Ovary (tissue), 9 donors: ENCODE measurements around the gene DSCAM. TPM values are rescaled to one million over a fixed set of nuclear protein-coding genes. Genes with fewer than 3 reads are reported as not detected.

ENCODE experiments used
- DNase-seq, 5 donors: peaks; one replicate each; pipeline ENCODE4 v3.0.0-alpha.2; 2019 to 2020
- H3K27ac ChIP-seq, 2 donors: fragments of 200-600 bp; one replicate each; pipeline versions ENCODE4 v1.5.1 to v1.8.0; 2019 to 2022
- H3K27me3 ChIP-seq: fragments of 200-600 bp; one replicate; pipeline ENCODE4 v1.8.0; 2022
- H3K36me3 ChIP-seq: fragments of 200-600 bp; sonication (generic); one replicate; pipeline ENCODE4 v1.5.1; 2019
- H3K4me1 ChIP-seq: one replicate; pipeline ENCODE4 v1.8.1; 2013; ENCODE audit warnings: mild to moderate bottlenecking, moderate library complexity; ENCODE audit not compliant: insufficient read depth
- H3K4me3 ChIP-seq: fragments of 200-600 bp; sonication (generic); one replicate; pipeline ENCODE4 v1.5.1; 2017
- H3K9me3 ChIP-seq, 2 donors: fragments of 200-600 bp in 1 of 2; sonication (generic) in 1 of 2; one replicate each; pipeline versions ENCODE4 v1.5.1 to v1.8.1; 2013 to 2019; ENCODE audit warnings: mild to moderate bottlenecking in 1 of 2, moderate library complexity in 1 of 2
- EP300 ChIP-seq: sonication (generic); formaldehyde crosslinking; IDR thresholded peaks from one replicate; pipeline ENCODE4 v1.6.1; 2017; ENCODE audit warnings: antibody characterized with exemption
- POLR2A ChIP-seq: fragments of 450-650 bp; IDR thresholded peaks from one replicate; pipeline ENCODE4 v1.6.1; 2017; ENCODE audit warnings: antibody characterized with exemption, mild to moderate bottlenecking, moderate library complexity
- WGBS, 3 donors: extraction: QIAGEN DNeasy Blood & Tissue Kit in 1 of 3; methylation state at CpG; one replicate each; pipeline versions ENCODE4 v1.1.5 to v1.1.7; 2013 to 2017; 5-methylcytosine and 5-hydroxymethylcytosine counted together
- intact Hi-C, 4 donors: fragments of 100-400 bp; cut with DNase I; formaldehyde crosslinking; loops; one replicate each; pipeline versions ENCODE4 v1.11.0 to v1.15.1; 2022 to 2023
- polyA plus RNA-seq, 2 donors: library from polyadenylated mRNA; stranded (reverse); fragments of 200-250 nt in 1 of 2; fragments of 350-450 nt in 1 of 2; fragmentation: Illumina TruSeq in 1 of 2; extraction: RNeasy Lipid Tissue Mini Kit (QIAGEN cat#74804) in 1 of 2; gene quantifications; one replicate each; pipeline ENCODE4 v1.2.3, GENCODE V29; 2013 to 2014
- total RNA-seq, 7 donors: library from RNA; depleted of rRNA in 2 of 7; stranded (reverse); fragments of >200 nt in 2 of 7; fragmentation: NEBNext Ultra II Directional in 3 of 7; extraction: Animal tissue kit (Norgen Biotek cat#: 25700) in 3 of 7; gene quantifications; one replicate each; pipeline versions ENCODE4 v1.1.0 to v1.2.4, GENCODE V29; 2016 to 2023
- TF ChIP-seq, protein P1 (sequence below), 3 donors: fragments of 450-650 bp in 2 of 3; fragments of 200-600 bp in 1 of 3; IDR thresholded peaks; one replicate each; pipeline versions ENCODE4 v1.5.1 to v1.8.0; 2016 to 2022; ENCODE audit warnings: antibody characterized with exemption in 3 of 3, mild to moderate bottlenecking in 1 of 3
- donor health status: DM: no; HTN: no; CAD: no; lungs with moderate emphysema.
- donor health status: DM: no; HTN: no; CAD: no.
- donor health status: Bipolar disorder and iron deficiency.
- donor health status: DM: yes; HTN: yes; CAD: no.
- donor health status: DM: no; HTN: no; CAD: no.
- donor health status: DM: yes; HTN: yes; CAD: no.

DSCAM gene
- total and polyA plus RNA-seq, 9 donors: under 0.01 to 0.12 (median 0.04) TPM; not detected in 5

GRCh38 chr21:40436261-40436660 is 410.7 kb downstream of the DSCAM start:
- TF ChIP-seq, protein P1, sequence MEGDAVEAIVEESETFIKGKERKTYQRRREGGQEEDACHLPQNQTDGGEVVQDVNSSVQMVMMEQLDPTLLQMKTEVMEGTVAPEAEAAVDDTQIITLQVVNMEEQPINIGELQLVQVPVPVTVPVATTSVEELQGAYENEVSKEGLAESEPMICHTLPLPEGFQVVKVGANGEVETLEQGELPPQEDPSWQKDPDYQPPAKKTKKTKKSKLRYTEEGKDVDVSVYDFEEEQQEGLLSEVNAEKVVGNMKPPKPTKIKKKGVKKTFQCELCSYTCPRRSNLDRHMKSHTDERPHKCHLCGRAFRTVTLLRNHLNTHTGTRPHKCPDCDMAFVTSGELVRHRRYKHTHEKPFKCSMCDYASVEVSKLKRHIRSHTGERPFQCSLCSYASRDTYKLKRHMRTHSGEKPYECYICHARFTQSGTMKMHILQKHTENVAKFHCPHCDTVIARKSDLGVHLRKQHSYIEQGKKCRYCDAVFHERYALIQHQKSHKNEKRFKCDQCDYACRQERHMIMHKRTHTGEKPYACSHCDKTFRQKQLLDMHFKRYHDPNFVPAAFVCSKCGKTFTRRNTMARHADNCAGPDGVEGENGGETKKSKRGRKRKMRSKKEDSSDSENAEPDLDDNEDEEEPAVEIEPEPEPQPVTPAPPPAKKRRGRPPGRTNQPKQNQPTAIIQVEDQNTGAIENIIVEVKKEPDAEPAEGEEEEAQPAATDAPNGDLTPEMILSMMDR (IDR thresholded peaks at IDR 0.05): no peak
- TF ChIP-seq POLR2A (no peak), EP300 (no peak)
- no peak for DNase-seq
- 55 to 61% (median 59%) methylated on average over 1 of the region's 1 CpG for WGBS, 3 donors

GRCh38 chr21:40433538-40433937 is 413.4 kb downstream of the DSCAM start:
- Histone ChIP-seq H3K27me3 (no peaks in the 10 kb centered on the region), H3K4me3 (no peak overlapping the region), H3K4me1 (no peaks in the 10 kb centered on the region), H3K9me3 (no peaks in the 10 kb centered on the region), H3K27ac (no peak overlapping the region), H3K36me3 (no peaks in the 10 kb centered on the region)
- TF ChIP-seq POLR2A: no peak
- TF ChIP-seq, protein P1 (IDR thresholded peaks at IDR 0.05): no peak
- TF ChIP-seq EP300: no peak
- 82 to 86% (median 83%) methylated on average over 2 of the region's 2 CpGs for WGBS, 3 donors
- no peak for DNase-seq
- intact Hi-C loops: no loop called here

More at GRCh38 chr21:40436261-40436660, 410.7 kb downstream of the DSCAM start:
- no peaks in the 10 kb centered on the region for H3K4me1 ChIP-seq
- H3K27me3 ChIP-seq: no peaks in the 10 kb centered on the region
- no peaks in the 10 kb centered on the region for H3K9me3 ChIP-seq
- no peak overlapping the region for H3K4me3 ChIP-seq
- no peaks in the 10 kb centered on the region for H3K36me3 ChIP-seq
- H3K27ac ChIP-seq: no peak overlapping the region
- intact Hi-C loops: no loop called here

- Histone ChIP-seq H3K27ac (no peak overlapping the region), H3K27me3 (no peaks in the 10 kb centered on the region), H3K36me3 (no peaks in the 10 kb centered on the region), H3K9me3 (no peaks in the 10 kb centered on the region), H3K4me3 (no peak overlapping the region), H3K4me1 (no peaks in the 10 kb centered on the region)
- WGBS, 3 donors: 59 to 74% (median 73%) methylated on average over 1 of the region's 1 CpG
- TF ChIP-seq EP300: no peak
- no peak for TF ChIP-seq POLR2A
- TF ChIP-seq, protein P1 (IDR thresholded peaks at IDR 0.05): no peak
- intact Hi-C loops: no loop called here
- no peak for DNase-seq
Measured at GRCh38 chr21:40425981-40426380, 421.0 kb downstream of the DSCAM start.

GRCh38 chr21:40422896-40423635 is 423.9 kb downstream of the DSCAM start:
- Histone ChIP-seq H3K4me3 (no peak overlapping the region), H3K27me3 (no peaks in the 10 kb centered on the region), H3K4me1 (no peaks in the 10 kb centered on the region), H3K27ac (no peak overlapping the region), H3K9me3 (no peaks in the 10 kb centered on the region), H3K36me3 (no peaks in the 10 kb centered on the region)
- 73 to 78% (median 73%) methylated on average over 12 of the region's 12 CpGs for WGBS, 3 donors
- TF ChIP-seq, protein P1 (IDR thresholded peaks at IDR 0.05): no peak
- no peak for TF ChIP-seq POLR2A
- no peak for TF ChIP-seq EP300
- no peak for DNase-seq
- intact Hi-C loops: no loop called here
